ENCODE results near the gene TSEN54. TPM values are rescaled to one million over a fixed set of nuclear protein-coding genes. Genes with fewer than 3 reads are reported as not detected.

Gene TSEN54
- polyA plus RNA-seq, 1 of the 3 experiments (the other 2 are of a cell fraction): 29.8 TPM

- no peak overlapping the region for H3K4me2 ChIP-seq
- H3K4me3 ChIP-seq (ENCODE audit: low read depth in 2 of 2, low read length in 1 of 2): no peak overlapping the region
- H3K79me2 ChIP-seq (ENCODE audit: insufficient read depth): peaks cover 11% of the 10 kb centered on the region; the same call in 1 of the 2 replicates
- no peaks in the 10 kb centered on the region for H3F3A ChIP-seq (replicated peaks; ENCODE audit: insufficient read depth)
- ChIA-PET CTCF (interaction anchor here (0.7 to 1.2 kb wide), 2 partner anchors 15 to 125 kb away, joined by 4 read pairs; partner anchors contain the start of gene SMIM5), POLR2A (interaction anchor here (1.1 kb wide), 1 partner anchor 8 kb away, joined by 3 read pairs; no protein-coding TSS in a partner anchor)
- WGBS (ENCODE audit: low lambda C conversion rate): 100% methylated on average over 2 of the region's 5 CpGs
- DNase-seq: no peak
- peaks cover 40% of the 10 kb centered on the region for H4K20me1 ChIP-seq (ENCODE audit: insufficient read depth)
- H3K9me3 ChIP-seq: no peaks in the 10 kb centered on the region
- TF ChIP-seq SMC3 (IDR thresholded peaks at IDR 0.05; ENCODE audit: low read depth, low read length) (no peak), POLR2AphosphoS5 (IDR thresholded peaks at IDR 0.05; ENCODE audit: low read depth, low read length) (no peak), CHD2 (IDR thresholded peaks at IDR 0.05; ENCODE audit: low read length, partially characterized antibody) (no peak), FOXM1 (IDR thresholded peaks at IDR 0.05; ENCODE audit: low read depth) (no peak), RFX5 (IDR thresholded peaks at IDR 0.05; ENCODE audit: low read length) (no peak), YY1 (IDR thresholded peaks at IDR 0.05; ENCODE audit: low read depth) (no peak), RCOR1 (IDR thresholded peaks at IDR 0.05; ENCODE audit: low read length) (no peak), TAF1 (IDR thresholded peaks at IDR 0.05; ENCODE audit: borderline replicate concordance, low read depth, low read length) (no peak), NRF1 (IDR thresholded peaks at IDR 0.05; ENCODE audit: low read depth, low read length) (no peak), FOXJ3 (CRISPR knock-in tag; IDR thresholded peaks at IDR 0.05) (no peak), SIN3A (IDR thresholded peaks at IDR 0.05; ENCODE audit: borderline replicate concordance, low read depth, low read length) (no peak), ELF1 (IDR thresholded peaks at IDR 0.05) (no peak), EP300 (IDR thresholded peaks at IDR 0.05; ENCODE audit: borderline replicate concordance in 1 of 2, low read depth in 1 of 2, low read length in 1 of 2) (no peak), FOSL2 (IDR thresholded peaks at IDR 0.05; ENCODE audit: borderline replicate concordance, low read depth) (no peak), REST (IDR thresholded peaks at IDR 0.05; ENCODE audit: low read depth, low read length) (no peak), TEAD4 (IDR thresholded peaks at IDR 0.05; ENCODE audit: borderline replicate concordance, insufficient read depth) (no peak)
- TF ChIP-seq, protein P1, sequence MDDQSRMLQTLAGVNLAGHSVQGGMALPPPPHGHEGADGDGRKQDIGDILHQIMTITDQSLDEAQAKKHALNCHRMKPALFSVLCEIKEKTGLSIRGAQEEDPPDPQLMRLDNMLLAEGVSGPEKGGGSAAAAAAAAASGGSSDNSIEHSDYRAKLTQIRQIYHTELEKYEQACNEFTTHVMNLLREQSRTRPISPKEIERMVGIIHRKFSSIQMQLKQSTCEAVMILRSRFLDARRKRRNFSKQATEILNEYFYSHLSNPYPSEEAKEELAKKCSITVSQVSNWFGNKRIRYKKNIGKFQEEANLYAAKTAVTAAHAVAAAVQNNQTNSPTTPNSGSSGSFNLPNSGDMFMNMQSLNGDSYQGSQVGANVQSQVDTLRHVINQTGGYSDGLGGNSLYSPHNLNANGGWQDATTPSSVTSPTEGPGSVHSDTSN (IDR thresholded peaks at IDR 0.05): no peak
- TF ChIP-seq, protein P2, sequence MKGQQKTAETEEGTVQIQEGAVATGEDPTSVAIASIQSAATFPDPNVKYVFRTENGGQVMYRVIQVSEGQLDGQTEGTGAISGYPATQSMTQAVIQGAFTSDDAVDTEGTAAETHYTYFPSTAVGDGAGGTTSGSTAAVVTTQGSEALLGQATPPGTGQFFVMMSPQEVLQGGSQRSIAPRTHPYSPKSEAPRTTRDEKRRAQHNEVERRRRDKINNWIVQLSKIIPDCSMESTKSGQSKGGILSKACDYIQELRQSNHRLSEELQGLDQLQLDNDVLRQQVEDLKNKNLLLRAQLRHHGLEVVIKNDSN (IDR thresholded peaks at IDR 0.05; ENCODE audit: borderline replicate concordance, low read depth): no peak
- TF ChIP-seq, protein P3, sequence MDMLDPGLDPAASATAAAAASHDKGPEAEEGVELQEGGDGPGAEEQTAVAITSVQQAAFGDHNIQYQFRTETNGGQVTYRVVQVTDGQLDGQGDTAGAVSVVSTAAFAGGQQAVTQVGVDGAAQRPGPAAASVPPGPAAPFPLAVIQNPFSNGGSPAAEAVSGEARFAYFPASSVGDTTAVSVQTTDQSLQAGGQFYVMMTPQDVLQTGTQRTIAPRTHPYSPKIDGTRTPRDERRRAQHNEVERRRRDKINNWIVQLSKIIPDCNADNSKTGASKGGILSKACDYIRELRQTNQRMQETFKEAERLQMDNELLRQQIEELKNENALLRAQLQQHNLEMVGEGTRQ (IDR thresholded peaks at IDR 0.05; ENCODE audit: borderline replicate concordance, low read depth, low read length): no peak
- H3K27me3 ChIP-seq (ENCODE audit: insufficient read depth): no peaks in the 10 kb centered on the region
- peaks cover 6 to 20% of the 10 kb centered on the region in 2 experiments; a peak in 1 of 4 replicates for H3K4me1 ChIP-seq (ENCODE audit: control insufficient read depth in 1 of 2, insufficient read depth in 2 of 2, low read depth in 1 of 2, low read length in 1 of 2)
- no peaks in the 10 kb centered on the region for H3K9me2 ChIP-seq
- H2AFZ ChIP-seq (ENCODE audit: low read depth): no peak overlapping the region
- peaks cover 0 to 32% of the 10 kb centered on the region in 2 experiments for H3K36me3 ChIP-seq (replicated peaks in 1 of 2; ENCODE audit: control insufficient read depth in 1 of 2, insufficient read depth in 2 of 2, low read length in 1 of 2)
- no peak overlapping the region for H3K9ac ChIP-seq
- no peak overlapping the region for H3K27ac ChIP-seq (ENCODE audit: low read depth in 2 of 2, low read length in 1 of 2)
These were observed 7.4 kb upstream of the TSEN54 start for GRCh38 chr17:75508931-75509361.
